CD4-positive, alpha-beta T cell treated with Interferon gamma for 1 hour (primary cell): ENCODE results near the gene MMP23B.

Experiments
- DNase-seq: peaks from one replicate; pipeline ENCODE4 v3.0.0-alpha.2; 2020

MMP23B gene

DNA sequence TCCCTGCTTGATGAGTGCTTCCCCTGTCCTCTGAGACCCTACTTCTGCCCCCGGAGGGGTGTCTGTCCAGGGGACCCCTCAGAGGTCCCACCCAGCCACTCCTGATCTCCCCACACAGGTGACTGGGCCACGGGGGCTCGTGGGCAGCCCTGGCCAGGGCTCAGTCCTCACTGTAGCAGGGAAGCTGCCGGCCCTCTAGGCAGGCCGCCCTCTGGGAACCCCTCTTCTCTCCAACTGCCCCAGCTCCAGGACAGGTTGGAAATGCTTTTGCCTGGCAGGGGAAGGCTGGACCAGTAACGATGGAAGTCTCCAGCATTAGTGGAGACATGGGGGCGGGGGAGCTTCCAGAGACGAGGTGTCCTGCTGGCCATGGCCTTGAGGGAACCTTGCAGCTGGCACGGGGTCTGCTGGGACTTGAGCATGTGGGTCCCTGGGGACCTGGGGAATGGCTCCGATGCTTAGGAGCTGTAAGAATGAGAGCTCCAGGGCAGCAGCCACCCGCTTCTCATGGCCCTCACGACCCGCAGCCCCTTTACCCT is 28.9 kb upstream of the MMP23B start:
- no peak for DNase-seq

DNA sequence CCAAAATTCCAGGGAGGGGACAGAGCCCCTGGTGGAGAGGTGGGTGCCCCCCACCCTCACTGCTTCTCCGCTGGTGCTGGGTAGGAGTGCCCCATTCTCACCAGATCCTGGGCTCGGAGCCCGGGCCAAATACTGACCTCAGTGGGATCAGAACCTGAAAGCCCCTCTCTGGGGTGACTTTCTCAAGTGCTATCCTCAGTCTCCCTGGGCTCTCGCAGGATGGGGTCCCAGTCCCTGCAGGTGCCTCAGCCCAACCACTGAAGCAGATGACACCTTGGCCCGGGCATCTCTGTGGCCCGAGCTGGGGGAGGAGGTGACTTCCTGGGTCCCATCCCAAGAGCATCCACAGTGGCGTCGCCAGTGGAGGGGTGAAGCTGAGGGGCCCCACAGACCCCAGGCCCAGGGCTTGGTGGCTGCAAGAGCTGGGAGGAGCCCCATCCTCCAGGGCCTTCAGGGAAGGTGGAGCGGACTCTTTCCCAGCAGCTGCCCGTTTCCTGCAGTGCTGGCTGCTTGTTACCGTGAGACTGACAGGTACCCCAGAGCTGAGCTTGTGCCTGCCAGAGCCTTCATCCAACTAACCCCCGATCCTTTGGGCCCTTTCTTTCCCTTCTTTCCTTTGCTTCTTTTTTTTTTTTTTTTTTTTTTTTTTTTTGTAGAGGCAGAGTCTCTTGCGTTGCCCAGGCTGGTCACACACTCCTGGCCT is 28.2 kb upstream of the MMP23B start:
- DNase-seq = no peak

DNA sequence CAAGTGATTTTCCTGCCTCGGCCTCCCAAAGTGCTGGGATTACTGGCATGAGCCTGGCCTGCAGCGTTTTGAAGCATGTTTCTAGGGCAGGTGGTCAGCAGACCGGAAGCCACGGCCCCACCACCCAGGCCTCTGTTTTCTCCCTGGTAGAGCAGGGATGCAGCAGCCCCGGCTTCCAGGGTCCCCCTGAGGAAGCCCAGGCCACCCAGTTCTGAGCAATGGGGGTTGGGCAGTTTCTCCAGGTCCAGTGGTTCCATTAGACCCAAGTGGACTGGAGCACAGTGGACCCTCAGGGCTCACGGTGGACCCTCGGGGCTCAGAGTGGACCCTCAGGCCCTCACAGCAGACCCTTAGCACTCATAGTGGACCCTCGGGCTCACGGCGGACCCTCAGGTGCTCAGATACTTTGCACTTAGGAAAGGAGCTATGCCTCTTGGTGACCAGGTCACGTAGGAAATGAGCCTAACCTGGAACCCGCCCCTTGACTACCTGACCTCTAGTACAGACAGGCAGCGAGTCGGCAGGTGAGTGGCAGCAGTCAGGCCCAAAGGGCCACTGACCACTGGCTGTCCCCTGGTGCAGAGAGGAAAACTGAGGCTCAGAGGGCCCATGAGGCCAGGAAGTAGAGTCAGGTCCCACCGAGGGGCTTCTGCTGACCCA is 27.5 kb upstream of the MMP23B start:
- no peak for DNase-seq

DNA sequence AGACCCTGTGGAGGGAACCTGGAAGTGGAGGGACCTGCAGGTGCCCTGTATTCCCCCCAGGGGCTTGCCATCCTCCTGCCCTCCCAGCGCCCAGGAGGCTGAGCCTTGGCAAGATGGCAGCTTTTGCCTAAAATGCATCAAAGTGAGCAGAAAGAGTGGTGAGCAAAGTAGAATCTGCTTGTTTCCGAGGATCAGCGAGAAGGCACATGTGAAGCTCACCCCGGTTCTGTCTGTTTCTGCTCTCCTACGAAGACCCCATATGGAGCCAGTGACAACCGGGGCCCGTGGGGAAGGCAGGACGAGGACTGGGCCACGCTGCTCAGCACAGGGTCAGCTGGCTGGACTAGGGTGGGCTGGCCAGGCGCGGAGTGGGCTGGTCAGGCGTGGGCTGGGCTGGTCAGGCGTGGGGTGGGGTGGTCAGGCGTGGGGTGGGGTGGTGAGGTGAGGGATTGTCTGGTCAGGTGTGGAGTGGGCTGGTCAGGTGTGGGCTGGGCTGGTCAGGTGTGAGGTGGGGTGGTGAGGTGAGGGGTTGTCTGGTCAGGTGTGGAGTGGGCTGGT is 26.9 kb upstream of the MMP23B start:
- DNase-seq = no peak

DNA sequence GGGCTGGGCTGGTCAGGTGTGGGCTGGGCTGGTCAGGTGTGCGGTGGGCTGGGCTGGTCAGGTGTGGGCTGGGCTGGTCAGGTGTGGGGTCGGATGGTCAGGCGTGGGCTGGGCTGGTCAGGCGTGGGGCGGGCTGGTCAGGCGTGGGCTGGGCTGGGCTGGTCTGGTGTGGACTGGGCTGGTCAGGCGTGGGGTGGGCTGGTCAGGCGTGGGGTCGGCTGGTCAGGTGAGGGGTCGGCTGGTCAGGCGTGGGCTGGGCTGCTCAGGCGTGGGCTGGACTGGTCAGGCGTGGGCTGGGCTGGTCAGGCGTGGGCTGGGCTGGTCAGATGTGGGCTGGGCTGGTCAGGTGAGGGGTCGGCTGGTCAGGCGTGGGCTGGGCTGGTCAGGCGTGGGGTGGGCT is 26.2 kb upstream of the MMP23B start:
- no peak for DNase-seq

DNA sequence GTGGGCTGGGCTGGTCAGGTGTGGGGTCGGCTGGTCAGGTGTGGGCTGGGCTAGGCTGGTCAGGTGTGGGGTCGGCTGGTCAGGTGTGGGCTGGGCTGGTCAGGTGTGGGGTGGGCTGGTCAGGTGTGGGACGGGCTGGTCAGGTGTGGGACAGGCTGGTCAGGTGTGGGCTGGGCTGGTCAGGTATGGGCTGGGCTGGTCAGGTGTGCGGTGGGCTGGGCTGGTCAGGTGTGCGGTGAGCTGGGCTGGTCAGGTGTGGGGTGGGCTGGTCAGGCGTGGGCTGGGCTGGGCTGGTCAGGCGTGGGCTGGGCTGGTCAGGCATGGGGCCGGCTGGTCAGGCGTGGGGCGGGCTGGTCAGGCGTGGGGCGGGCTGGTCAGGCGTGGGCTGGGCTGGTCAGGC is 25.7 kb upstream of the MMP23B start:
- no peak for DNase-seq

DNA sequence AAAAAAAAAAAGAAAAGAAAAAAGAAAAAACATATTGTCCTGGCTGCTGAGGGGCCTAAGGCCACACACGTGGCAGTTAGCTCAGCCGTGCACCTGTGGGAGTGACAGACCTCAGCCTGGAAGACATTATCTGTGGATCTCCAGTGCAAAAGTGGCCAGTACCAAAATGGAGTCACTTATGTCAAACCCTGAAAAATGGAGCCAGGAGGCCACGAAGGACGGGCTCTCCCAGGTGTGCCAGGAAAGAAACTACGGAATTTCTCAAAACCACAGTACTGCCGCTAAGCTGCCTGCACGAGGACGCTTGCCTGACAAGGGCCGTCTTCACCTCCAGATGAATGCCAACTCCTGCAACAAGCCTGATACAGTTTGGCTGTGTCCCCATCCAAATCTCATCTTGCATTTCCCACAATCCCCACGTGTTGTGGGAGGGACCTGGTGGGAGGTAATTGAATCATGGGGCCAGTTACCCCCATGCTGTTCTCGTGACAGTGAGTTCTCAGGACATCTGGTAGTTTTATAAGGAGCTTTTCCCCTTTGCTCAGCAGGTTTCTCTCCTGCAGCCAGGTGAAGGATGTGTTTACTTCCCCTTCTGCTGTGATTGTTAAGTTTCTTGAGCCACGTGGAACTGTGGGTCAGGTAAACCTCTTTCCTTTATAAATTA is 22.0 kb upstream of the MMP23B start:
- no peak for DNase-seq

- DNase-seq = no peak
Observed at GRCh38 chr1:1610796-1611195, 21.2 kb upstream of the MMP23B start.

- no peak for DNase-seq
Observed at GRCh38 chr1:1612104-1612400, 19.9 kb upstream of the MMP23B start.

- no peak for DNase-seq
Observed at GRCh38 chr1:1613509-1614082, 18.4 kb upstream of the MMP23B start.

GRCh38 chr1:1614204-1614953 is 17.6 kb upstream of the MMP23B start:
- DNase-seq = peak; percentile 71

DNA sequence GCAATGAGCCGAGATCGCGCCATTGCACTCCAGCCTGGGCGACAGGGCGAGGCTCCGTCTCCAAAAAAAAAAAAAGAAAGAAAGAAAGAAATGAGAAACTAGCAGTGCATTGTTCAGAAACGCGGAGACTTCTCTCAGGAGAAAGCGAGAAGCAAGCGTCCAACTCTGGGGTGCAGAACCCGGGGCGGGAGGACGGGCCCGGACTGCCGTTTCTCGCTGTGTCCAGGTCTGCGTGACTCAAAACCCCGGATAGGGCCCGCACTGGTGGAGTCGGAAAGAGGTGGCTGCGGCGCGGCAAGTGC is 17.1 kb upstream of the MMP23B start:
- no peak for DNase-seq

DNA sequence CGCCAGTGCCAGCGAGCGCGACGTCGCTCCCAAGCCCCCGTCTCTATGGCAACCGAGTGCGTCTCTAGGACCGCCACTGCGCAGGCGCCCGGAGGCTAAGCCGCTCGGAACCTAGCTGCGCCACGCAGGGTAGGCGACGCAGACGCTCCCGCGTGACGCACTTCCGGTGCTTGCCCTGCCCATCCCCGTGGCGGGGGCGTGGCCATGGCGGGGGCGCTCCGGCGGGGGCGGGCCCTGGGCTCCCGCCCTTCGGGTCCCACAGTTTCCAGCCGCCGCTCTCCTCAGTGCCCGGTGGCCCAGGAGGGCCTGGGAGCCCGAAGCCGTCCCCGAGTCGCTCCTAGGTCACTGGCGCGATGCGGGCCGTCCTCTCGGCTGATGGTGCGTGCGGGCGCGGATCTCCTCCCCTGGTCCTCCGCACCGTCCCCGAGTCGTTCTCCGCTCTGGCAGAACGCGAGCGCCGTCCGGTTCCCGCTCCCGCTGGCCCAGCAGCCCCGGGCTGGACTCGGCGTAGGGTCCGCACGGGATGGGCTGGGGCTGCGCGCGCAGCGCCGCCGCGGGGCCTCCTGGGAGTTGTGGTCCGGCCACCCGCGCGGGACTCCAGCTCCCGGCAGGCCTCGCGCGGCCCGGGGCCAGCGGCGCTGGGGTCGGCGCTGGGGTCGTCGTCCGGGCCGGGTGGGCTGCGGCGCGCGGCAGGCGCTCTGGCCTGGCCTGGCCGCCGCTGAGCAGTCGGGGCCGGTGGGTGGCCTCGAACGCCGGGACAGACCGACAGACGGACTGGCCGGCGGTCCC is 16.5 kb upstream of the MMP23B start, which contains the start of gene MIB2:
MIB2 (plus strand) TSS at position 245 of the 789 bp plus-strand sequence. CDS start 7,953 bp downstream, outside the sequence.
- peak; percentile 99 for DNase-seq

- DNase-seq = peak; percentile 57
Observed at GRCh38 chr1:1616045-1616790, 15.8 kb upstream of the MMP23B start.

GRCh38 chr1:1616838-1617237 is 15.1 kb upstream of the MMP23B start:
- DNase-seq = no peak

DNA sequence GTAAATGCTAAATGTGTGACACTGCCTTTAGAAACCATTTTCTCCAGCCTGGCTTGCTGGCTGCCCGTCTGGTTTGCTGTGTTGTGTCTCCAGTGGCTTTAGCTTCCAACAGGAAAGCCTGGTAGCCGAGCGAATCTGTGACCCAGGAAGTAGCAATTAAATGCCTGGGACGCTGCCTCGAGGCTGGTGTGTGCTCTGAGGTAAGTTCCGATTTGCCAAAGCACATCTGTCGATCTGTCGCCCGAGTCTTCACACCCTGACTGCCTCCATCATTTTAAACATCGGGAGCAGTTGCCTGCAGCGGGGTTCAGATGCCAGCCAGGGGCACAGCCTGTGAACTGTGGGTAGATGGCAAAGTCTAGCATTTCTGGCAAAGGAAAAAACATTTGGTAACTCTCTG is 14.5 kb upstream of the MMP23B start:
- DNase-seq = no peak

DNA sequence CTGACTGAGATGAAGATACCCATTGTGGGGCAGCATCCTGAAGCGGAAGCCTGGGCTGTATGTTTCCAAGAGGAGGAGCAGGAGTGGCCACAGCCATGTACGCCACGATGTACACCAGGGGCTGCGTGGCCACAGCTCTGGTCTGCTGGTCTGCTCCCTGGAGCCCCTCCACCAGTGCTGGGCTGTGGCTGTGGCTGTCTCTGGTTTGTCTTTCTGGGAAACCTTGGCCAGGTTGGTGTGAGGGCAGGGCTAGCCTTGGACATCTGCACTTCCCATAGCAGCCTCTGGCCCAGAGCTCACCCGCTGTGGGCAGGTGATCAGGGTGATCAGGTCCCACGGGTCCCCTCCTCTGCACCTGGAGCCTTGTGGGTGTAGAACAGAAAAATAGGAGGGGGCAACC is 14.0 kb upstream of the MMP23B start:
- no peak for DNase-seq

- DNase-seq = no peak
Observed at GRCh38 chr1:1618396-1619068, 13.4 kb upstream of the MMP23B start.

DNA sequence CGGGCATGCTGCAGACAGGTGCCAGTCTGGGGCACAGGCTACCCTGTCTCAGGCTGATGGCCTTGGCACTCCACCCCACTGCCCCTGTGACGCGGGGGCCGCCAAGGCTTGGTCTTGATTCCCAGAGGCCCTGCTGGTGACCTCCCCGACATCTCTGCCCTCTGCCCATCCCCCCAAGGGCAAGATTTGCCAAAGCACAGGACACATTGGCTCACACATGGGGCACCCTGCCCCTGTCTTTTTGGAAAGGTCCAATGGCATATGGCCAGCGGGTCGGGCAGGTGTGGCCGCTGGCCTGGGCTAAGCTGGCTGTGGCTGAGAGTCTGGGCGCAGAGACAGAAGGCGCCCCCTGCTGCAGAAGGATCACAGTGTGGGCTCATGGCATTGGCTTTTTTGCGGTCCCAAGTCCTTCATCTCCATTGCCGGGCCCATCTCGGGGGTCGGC is 12.0 kb upstream of the MMP23B start:
- no peak for DNase-seq

DNA sequence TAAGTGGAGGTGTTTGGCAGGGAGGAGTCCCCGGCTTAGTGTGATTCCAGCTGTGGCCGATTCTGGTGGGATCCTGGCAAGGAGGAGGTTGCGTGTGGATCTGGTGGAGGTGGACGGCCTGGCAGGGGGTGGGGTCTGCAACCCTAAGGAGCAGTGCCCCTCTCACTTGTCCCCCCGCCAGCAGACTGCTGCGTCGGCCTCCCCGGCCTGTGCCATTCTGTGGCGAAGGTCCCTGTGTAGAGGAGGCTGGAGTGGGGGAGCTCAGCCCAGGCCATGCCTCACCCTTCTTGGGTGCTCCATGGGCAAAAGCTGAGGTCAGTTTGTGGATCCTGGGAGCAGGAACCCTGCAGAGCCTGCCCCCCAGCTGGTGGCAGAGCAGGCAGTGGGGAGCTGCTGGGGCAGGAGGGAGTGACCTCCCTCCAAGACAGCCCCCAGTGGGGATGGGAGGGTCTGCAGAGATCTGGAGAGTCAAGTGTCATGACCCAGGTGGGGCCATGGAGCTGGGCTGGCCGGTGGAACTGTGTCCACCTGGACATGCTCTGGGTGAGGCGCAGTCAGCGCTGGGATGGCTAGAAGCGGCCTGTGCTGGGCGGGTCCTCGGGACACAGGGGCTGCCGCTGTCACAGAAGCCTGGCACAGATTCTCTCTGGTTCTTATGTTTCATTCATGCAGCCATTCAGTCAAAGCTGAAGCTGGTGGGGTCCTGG is 11.4 kb upstream of the MMP23B start:
- DNase-seq = no peak
